Esophagus muscularis mucosa (tissue), 4 donors: ENCODE data around the gene SLAMF8. TPM values are rescaled to one million over a fixed set of nuclear protein-coding genes. Genes with fewer than 3 reads are reported as not detected.

ENCODE experiments used
- DNase-seq: peaks from one replicate; pipeline ENCODE4 v3.0.0-alpha.2; 2017; ENCODE audit errors: extremely low spot score
- H3K27ac ChIP-seq, 4 donors: fragments of 200-600 bp; sonication (generic); replicated peaks in 1 of 4; 1 replicate in 3 of 4; 2 replicates in 1 of 4; pipeline ENCODE4 v1.5.1; 2016 to 2019; ENCODE audit warnings: mild to moderate bottlenecking in 1 of 4
- H3K27me3 ChIP-seq, 4 donors: fragments of 200-600 bp; sonication (generic); one replicate each; pipeline versions ENCODE4 v1.5.1 to v1.6.0; 2016 to 2019
- H3K36me3 ChIP-seq, 4 donors: fragments of 200-600 bp; sonication (generic); one replicate each; pipeline ENCODE4 v1.5.1; 2016 to 2019
- H3K4me1 ChIP-seq, 4 donors: fragments of 200-600 bp; sonication (generic); one replicate each; pipeline ENCODE4 v1.5.1; 2016 to 2019
- H3K4me3 ChIP-seq, 4 donors: fragments of 200-600 bp; sonication (generic); 1 replicate in 2 of 4; 2 replicates in 2 of 4; pipeline ENCODE4 v1.5.1; 2016 to 2019; ENCODE audit warnings: mild to moderate bottlenecking in 4 of 4, moderate library complexity in 1 of 4
- H3K9me3 ChIP-seq, 4 donors: fragments of 200-600 bp; sonication (generic); 1 replicate in 3 of 4; 2 replicates in 1 of 4; pipeline ENCODE4 v1.5.1; 2016 to 2019
- CTCF ChIP-seq, 3 experiments: fragments of 200-600 bp in 2 of 3; fragments of 450-650 bp in 1 of 3; sonication (generic) in 2 of 3; IDR thresholded peaks; one replicate each; pipeline ENCODE4 v1.5.1; 2017 to 2019; ENCODE audit warnings: antibody characterized with exemption in 3 of 3, mild to moderate bottlenecking in 2 of 3, moderate library complexity in 1 of 3
- EP300 ChIP-seq: sonication (generic); formaldehyde crosslinking; IDR thresholded peaks from one replicate; pipeline ENCODE4 v1.6.1; 2017; ENCODE audit warnings: antibody characterized with exemption
- POLR2A ChIP-seq: fragments of 450-650 bp; IDR thresholded peaks from one replicate; pipeline ENCODE4 v1.6.1; 2017; ENCODE audit warnings: antibody characterized with exemption, moderate library complexity, mild to moderate bottlenecking, low read depth
- POLR2AphosphoS5 ChIP-seq, 2 donors: sonication (generic); formaldehyde crosslinking; IDR thresholded peaks; one replicate each; pipeline ENCODE4 v1.6.1; 2017; ENCODE audit warnings: antibody characterized with exemption in 2 of 2
- WGBS: methylation state at CpG from one replicate; pipeline ENCODE4 v1.1.5; 2018; 5-methylcytosine and 5-hydroxymethylcytosine counted together
- intact Hi-C: fragments of 100-400 bp; cut with DNase I; formaldehyde crosslinking; loops from one replicate; pipeline ENCODE4 v1.15.1; 2023
- total RNA-seq, 4 donors: library from RNA; depleted of rRNA; stranded (reverse); fragments of >200 nt; gene quantifications; one replicate each; pipeline versions ENCODE4 v1.1.0 to v1.2.1, GENCODE V29; 2016

The SLAMF8 gene
- total RNA-seq, 4 donors from 2014 or later: 1.9 to 8.4 (median 3.5) TPM

- Histone ChIP-seq H3K27ac (no peak overlapping the region), H3K4me3 (no peak overlapping the region), H3K36me3 (peaks cover 0 to 39% (median 16%) of the 10 kb centered on the region in 4 donors), H3K9me3 (no peaks in the 10 kb centered on the region), H3K4me1 (no peaks in the 10 kb centered on the region), H3K27me3 (no peaks in the 10 kb centered on the region)
- intact Hi-C loops: no loop called here
- DNase-seq: no peak
- 84% methylated on average over 2 of the region's 2 CpGs for WGBS
- no peak for TF ChIP-seq POLR2A
- TF ChIP-seq CTCF (IDR thresholded peaks at IDR 0.05): no peak
- TF ChIP-seq EP300: no peak
- no peak for TF ChIP-seq POLR2AphosphoS5 (IDR thresholded peaks at IDR 0.05)
Observed at GRCh38 chr1:159841749-159842148, 15.1 kb downstream of the SLAMF8 start.

GRCh38 chr1:159843459-159843858 lies 16.8 kb downstream of the SLAMF8 start:
- Histone ChIP-seq H3K27ac (no peak overlapping the region), H3K27me3 (no peaks in the 10 kb centered on the region), H3K9me3 (no peaks in the 10 kb centered on the region), H3K4me1 (no peaks in the 10 kb centered on the region), H3K36me3 (peaks cover 0 to 26% (median 8%) of the 10 kb centered on the region in 4 donors), H3K4me3 (no peak overlapping the region)
- intact Hi-C loops: no loop called here
- no peak for TF ChIP-seq CTCF (IDR thresholded peaks at IDR 0.05)
- TF ChIP-seq POLR2AphosphoS5 (IDR thresholded peaks at IDR 0.05): no peak
- no peak for TF ChIP-seq POLR2A
- TF ChIP-seq EP300: no peak
- 83% methylated on average over 4 of the region's 4 CpGs for WGBS
- DNase-seq: no peak

- no peak for TF ChIP-seq EP300
- TF ChIP-seq CTCF (IDR thresholded peaks at IDR 0.05): no peak
- TF ChIP-seq POLR2A: no peak
- no peak for TF ChIP-seq POLR2AphosphoS5 (IDR thresholded peaks at IDR 0.05)
- Histone ChIP-seq H3K9me3 (no peaks in the 10 kb centered on the region), H3K4me3 (no peak overlapping the region), H3K27ac (no peak overlapping the region), H3K4me1 (no peaks in the 10 kb centered on the region), H3K36me3 (peaks cover 0 to 7% (median 5%) of the 10 kb centered on the region in 4 donors), H3K27me3 (no peaks in the 10 kb centered on the region)
- DNase-seq: no peak
- WGBS: 87% methylated on average over 13 of the region's 13 CpGs
- intact Hi-C loops: no loop called here
Observed at GRCh38 chr1:159845751-159846629, 19.3 kb downstream of the SLAMF8 start.

- intact Hi-C loops: no loop called here
Observed at GRCh38 chr1:159847231-159847630, 20.6 kb downstream of the SLAMF8 start.

More at GRCh38 chr1:159847231-159847630, 20.6 kb downstream of the SLAMF8 start:
- H3K27me3 ChIP-seq: no peaks in the 10 kb centered on the region
- H3K4me3 ChIP-seq: no peak overlapping the region
- no peaks in the 10 kb centered on the region for H3K4me1 ChIP-seq
- TF ChIP-seq POLR2A (no peak), POLR2AphosphoS5 (IDR thresholded peaks at IDR 0.05) (no peak), EP300 (no peak), CTCF (IDR thresholded peaks at IDR 0.05) (no peak)
- H3K27ac ChIP-seq: no peak overlapping the region
- H3K9me3 ChIP-seq: no peaks in the 10 kb centered on the region
- H3K36me3 ChIP-seq: no peaks in the 10 kb centered on the region
- DNase-seq: no peak
- WGBS: 73% methylated on average over 4 of the region's 4 CpGs
